AG08396 (cell line): ENCODE measurements around the gene ADAM22.

ENCODE experiments used
- DNase-seq: peaks from one replicate; pipeline ENCODE4 v3.0.0; 2012; ENCODE audit warnings: low spot score, mixed read lengths

ADAM22 gene

DNA sequence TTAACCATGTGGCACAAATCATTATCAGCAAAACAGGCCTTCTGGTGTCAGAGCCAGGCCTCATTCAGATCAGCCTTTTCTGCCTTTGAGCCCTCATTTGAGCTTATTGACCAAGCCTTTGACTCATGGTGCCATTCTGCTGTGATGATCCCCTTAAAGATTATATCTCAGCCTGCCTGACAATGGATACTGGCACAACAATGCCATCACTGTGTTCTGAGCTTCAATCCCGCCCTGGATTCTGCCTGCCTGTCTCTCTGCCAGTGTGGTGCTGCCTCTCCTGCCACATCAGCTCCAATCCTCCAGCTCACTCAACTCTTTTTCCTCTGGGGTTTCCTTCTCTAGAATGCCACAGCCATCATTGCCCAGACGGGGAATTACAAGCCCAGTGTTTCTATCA lies 233.2 kb downstream of the ADAM22 start:
- no peak for DNase-seq

DNA sequence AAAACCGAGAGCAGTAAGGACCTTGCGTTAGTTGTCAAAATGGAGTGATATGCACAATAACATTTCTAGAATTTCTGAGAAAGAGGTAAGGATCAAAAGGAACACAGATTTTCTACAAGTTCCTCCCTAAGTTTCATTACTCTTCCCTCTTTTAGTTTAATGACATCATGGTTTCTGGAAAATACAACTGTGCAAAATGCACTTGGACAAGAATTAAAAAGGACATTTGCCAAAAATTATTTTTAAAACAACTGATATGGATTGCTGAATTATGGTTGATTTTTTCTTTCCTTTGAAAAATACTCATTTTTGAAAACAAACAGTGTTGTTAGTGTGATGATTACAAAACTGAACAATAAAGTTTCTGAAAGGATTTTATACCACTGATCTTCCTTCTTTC lies 233.7 kb downstream of the ADAM22 start:
- no peak for DNase-seq

DNA sequence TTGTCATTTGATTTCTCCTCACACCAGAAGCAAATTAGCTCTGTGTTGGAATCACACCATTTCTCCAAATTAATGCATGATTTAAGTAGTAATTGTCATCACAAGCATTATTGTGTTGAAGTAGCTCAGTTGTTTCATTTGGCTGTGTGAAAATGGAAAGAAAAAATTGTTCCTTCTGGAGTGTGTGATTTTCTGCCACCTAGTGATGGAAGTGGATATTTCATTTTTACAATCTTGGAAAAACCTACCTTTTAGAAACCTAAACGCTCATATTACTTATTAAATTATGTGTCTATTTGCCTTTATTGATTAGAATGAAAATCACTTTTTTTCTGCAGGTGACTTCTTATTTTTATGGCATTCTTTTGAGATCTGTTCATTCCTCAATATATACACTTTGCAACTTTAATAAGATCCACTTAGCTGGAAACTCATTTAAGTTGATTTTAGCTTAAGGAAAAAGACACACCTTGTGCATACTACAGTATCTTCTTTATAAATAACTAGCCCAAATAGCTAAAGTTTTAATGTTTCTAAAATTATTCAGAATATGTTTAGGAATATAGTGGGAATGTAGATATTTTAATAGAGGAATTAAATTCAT lies 235.8 kb downstream of the ADAM22 start:
- DNase-seq: peak; percentile 6

DNA sequence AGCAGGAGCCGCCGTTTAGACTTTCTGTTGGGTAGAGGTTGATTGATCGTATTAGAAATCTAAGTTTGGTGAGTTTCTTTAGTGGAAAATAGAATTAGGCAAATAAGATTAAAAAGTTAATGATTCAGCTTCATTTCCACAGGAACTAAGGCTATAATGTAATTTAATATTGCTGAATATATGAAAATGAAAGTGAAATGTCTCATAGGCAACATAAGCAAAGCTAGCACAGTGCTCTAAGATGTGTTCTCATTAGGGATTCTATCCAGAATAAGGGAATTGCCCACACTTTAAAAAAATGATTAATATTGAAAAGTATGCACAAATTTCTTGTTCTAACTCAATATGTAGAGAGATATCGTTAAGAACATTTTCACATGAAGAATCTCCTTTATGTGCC lies 238.8 kb downstream of the ADAM22 start:
- DNase-seq: no peak

DNA sequence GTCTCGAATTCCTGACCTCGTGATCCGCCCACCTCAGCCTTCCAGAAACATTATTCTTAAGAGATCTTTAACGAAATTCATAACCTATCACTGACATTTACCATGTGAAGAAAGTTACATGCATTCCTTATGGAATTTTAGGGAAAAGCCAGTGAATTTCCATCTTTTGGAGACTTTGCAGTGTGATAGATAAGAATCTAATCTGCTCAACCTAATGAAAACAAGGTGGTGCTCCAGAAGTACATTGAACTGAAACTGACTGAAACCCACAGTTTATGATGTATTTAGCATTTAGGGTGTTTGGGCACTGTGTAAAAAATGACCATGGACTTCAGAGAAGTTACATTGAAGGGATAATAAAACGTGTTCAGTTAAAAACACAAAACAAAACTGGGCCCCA lies 242.1 kb downstream of the ADAM22 start:
- no peak for DNase-seq

DNA sequence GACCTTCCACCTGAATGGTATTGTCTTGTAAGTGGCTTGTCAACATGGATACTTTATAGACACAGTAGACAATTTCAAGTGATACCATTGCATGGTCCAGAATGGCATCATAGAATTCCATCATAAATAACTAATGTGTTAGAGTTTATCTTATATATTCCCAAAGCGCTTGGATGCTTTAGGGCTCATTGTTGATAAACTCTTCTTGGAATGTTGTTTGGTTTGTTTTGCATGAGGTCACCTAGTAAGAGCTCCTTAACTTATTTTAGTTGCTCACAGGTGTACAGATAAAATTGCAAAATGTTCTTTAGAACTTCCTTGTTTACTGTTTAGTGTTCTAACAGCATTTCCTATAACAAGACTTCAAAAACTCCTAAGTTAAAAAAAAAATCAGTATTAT lies 249.0 kb downstream of the ADAM22 start:
- DNase-seq: no peak

DNA sequence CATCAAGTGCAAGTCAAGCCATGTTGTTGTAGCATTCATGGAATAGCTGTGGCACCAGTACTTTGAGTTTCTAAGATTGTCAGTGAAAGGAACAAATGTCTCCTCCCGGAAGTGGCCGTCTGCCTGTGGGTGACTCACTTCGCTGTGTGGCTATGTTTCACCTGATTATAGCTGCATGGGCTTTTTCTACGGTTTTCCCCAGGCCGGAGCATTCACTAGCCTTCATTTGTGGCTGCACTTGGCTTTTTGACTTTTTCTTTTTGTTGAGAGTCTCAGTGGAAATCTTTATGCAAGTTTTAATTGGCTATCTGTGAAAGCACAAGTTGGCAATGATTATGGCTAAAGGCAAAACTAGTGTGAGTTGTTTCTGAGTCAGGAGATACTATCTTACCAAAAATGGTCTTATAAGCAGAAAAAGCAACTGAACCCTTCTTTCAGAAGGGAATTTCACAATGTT lies 250.8 kb downstream of the ADAM22 start:
- no peak for DNase-seq

DNA sequence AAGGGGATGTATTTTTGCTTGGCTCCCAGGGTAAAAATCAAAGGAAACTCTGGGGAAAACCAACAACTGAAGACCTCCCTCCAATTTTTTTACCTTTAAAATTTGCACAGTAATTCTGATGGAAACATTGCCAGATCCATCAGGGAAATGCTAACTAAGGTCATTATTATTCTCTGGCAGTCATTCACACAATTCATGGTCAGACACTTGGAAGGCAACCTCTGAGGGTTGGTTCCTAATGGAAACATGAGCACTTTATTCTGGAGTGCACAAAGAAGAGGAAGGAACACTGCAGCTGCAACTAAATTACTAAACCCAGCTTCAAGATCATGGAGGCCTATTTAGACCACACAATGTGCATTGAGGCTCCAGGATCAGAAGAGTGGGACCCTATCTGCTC lies 251.6 kb downstream of the ADAM22 start:
- DNase-seq: no peak

DNA sequence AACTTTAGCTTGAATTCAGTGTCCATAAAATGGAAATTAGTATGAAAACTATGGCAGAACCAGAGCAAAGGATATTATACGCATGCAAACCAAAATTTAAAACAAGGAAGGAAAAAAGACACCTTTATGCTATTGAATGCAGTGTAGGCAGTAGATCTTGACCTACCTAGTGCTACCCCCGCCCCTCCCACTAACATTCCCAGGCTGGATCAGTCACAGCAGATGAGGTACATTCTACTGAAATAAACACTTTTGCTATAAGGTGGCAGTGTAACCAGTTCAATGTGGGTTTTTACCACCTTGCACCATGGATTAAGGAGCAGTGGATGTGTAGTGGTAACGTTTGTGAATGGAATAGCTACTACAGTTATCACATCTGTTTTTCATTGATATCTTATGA lies 257.9 kb downstream of the ADAM22 start:
- DNase-seq: no peak

DNA sequence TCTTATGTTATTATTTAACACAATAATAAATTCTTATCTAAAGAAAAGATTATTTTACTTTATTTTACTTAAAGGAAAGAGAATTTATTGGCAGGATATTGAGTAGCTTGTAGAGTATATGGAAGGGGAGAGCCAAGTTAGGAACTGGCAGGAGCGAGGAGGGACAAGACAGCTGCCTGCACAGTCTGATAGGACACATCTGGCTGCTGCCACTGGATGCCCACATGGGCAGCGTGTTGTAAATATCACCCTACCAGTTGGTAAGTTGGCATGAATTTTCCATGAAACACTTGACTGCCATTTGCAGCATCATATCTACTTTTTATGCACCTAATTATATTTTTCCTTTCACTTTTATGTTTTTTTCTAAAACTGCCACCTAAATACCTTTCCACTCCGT lies 266.2 kb downstream of the ADAM22 start:
- no peak for DNase-seq

DNA sequence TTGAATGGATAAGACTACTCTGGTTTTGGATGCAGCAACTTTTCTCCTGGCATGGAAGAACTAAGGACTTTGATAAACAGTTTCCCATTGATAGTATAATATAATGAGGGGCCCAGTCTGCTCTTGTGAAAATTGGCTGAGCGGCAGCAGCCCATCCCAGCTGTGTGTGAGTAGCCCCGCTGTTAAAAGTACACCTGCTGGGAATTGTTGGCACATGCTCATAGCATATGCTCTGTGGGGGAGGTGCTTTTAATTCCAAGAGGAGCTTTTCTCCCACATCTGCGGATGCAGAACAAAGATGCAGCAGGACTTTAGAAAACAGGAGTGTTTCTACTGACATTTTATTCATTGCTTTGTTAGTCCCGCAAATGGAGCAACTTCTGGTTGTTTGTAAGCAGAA lies 266.7 kb downstream of the ADAM22 start:
- no peak for DNase-seq

DNA sequence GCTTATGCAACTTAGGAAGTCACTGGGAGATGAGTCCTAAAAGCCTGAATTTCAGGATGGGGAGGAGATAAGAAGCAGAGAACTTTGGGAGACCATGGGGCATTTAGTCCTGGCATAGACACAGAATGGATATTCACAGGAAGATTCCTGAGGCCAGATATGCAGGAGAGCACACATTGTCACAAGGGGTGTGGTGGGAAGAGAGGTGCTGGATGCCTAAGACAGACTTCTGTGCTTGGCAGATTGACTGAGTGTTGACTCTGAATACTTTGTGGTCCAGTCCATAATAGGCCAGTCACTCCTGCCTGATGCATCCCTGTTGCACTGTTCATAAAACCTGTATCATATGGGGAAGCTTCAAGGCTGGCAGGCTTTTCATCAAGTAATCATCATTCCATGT lies 267.3 kb downstream of the ADAM22 start:
- no peak for DNase-seq

DNA sequence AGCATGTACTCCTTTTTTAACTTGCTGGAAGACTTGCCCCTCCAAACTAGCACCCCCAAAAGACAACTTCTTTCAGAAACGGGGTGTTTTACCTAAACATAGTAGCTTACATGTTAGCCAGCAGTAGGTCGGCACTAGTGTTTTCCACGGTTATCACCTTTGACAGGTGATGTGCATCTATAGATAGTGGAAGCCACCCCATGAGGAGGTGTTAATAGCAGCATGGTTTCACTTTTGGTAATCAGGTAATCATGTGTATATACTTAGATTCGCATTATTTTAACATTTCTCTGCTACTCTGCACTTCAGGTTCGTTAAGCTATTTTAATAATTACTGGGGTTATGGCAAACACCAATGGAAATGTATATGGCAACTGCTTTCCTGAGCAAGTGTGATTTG lies 268.2 kb downstream of the ADAM22 start:
- no peak for DNase-seq

DNA sequence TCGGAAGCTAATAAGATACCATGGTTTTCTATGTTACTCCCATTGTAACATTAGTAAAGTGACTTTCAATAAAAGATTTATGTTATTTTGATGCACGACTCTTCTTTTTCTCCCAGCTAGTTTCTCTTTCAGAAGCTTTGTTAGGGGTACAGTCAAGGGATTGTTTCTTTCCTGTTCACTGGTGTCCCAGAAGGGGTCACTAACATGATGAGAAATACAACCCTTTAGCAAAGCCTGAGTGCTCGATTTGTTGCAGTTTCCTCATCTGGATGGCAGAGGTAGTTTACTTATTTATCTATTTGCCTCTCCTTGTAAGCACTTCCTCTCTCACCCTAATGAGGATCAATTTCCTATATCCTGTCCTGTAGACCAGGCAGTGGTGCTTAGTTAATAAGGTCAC lies 268.7 kb downstream of the ADAM22 start:
- no peak for DNase-seq

DNA sequence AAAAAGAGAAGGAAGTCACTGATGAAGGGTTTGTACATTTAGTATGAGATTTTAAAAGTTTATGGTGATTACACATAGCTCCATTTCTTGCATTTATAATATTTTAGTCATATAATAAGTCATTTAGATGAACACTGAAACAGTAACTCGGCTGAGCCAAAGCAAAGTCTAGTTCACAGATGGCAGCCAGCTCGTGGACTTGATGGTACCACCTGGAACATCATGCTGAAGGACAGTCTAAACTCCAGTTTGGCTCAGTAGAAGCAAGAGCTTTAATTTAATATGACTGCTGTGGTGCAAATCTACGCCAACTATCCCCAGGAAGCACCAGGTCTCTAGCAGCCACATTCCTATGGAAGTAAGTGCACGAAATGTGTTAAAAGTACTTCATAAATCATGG lies 269.4 kb downstream of the ADAM22 start:
- no peak for DNase-seq

DNA sequence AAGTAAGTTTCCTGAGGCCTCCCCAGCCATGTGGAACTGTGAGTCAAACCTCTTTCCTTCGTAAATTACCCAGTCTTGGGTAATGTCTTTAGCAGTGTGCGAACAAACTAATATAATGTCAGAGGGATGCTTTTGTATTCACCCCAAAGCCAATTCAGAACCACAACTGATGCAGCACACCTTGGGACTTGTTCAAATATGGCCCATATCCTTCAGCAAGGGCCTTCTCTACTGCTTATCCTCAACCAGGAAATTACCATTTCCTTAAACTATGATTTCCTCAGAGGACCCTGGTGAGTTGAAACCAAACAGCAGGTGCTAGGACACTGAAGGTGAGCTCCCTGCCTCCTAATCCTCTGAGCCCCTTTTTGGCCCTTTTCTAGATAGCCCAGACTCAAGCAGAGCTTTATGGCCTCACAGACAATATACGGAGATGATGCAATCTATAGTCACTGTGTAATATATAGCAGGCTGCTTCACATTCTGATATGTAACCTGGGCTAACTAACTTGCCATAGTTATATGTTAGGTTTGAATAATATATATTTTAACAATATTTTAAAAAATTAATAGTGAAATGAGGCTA lies 270.6 kb downstream of the ADAM22 start:
- no peak for DNase-seq

DNA sequence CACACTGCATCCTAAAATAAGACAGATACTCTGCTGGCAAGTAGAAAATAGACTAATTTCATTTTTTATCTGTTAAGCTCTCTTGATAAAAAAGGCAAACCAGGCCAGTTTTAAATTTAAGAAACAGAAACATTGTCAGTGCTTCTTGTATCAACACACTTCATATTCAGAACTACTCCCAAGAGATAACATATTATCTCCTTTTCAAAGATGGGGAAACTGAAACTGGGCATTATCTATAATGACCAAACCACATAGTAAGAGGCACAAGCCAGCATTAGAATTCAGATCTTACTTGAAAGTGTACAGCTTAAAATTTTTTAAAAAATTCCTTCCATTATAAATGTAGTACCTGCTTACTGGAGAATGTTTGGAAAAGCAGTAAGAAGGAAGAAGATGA lies 271.1 kb downstream of the ADAM22 start:
- no peak for DNase-seq

DNA sequence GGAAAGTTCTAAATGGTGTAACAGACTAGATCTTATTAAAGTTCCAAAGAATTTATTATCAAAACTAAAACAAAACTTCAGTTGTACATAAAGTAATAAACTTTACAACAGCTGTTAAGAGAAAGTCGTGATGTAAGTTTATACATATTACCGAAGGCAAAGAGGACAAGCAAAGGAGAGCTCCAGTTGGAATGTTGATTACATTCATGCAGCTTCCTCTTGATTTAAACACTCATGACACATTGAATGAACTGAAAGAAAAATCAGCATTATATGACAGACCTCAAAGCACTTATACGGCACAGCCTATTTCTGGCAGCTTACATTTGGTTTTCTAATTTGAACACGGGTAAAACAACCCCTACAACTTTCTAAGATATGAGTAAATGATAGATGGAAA lies 272.2 kb downstream of the ADAM22 start:
- no peak for DNase-seq

DNA sequence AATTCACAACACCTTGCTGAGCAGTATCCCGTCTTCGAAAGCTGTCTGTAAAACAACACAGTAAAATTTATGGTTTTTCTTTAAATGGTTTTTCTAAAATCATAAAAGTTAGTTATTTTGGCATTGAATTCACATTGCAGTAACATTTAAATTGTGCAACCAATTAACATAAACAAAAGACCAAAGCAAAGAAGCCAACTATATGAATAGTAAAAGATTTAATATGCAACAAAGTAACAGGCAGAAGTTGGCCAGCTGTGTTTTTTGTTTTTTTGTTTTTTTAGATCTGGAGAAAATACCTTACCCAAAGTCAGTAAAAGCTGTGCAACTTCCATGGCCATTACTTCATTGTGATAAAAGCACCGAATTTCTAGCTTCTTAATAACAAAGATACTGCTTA lies 274.5 kb downstream of the ADAM22 start:
- DNase-seq: no peak

DNA sequence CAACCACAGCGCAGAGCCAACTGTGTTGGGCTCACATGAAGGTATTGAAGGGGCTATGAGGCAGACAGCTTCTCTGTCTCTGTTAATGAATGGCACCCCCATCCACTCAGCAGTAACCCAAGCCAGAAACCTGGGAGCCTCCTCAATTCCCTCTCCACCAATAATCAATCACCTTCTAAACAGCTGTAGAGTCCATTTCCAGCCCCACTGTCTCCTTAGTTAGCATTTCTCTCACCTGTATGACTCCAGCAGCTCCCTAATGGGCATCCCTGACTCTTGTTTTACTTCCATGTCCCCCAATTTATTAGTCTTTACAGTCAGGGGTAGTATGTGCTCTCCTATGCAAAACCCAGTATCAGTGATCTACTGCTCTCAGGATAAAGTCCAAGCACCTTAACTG lies 278.9 kb downstream of the ADAM22 start:
- DNase-seq: no peak

DNA sequence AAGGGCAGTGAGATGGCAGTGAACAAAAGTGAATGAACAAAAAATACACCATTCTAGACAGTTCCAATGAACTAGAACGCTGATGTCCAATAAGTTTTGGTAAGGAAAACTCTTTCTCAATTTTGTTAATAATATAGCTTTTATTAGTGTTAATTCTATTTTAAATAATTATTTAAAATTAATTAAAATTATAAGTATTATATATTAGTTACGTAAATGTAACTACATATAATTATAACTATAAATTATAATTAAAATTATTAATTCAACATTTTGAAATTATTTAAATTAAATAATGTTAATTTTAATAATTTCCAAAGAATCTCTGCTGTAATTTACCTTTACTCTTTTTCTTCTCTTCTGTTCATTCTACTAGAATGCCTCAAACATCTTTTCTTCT lies 280.4 kb downstream of the ADAM22 start:
- DNase-seq: no peak

DNA sequence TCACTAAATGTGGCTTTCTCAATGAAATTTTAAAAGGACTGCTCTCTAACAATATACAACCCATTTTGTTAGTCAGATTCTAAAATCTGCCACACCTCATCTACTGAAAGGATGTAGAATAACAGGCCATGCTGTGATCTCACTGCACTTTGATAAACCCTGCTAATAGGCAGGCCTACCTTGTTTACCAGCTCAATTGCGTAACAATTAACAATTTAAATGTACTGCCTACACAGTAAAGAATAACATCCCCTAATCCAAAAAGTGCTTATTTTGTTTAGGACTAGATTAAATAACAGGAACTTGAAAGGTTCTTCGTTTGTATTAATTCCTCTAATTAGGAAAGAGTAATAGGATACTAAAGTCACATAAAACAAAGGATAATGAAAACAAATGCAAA lies 281.2 kb downstream of the ADAM22 start:
- DNase-seq: no peak

DNA sequence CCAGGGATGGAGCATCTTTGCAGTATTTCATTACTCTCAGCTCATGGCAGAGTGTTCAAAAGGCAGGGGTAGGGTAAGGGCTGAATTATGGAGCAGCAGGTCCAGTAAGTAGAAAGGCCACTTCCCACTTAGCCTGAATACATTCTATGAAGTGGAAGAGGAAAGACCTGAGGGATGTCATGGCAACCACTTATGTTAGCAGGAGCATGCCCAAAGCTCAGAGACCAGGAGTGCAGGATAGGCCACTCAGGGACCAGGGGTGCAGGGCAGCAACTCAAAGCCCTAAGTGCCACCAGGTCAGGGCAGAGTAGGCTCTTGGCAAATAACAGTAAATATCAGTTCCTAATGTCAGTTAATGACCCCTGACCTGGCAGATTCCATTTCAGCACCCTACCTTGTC lies 282.2 kb downstream of the ADAM22 start:
- no peak for DNase-seq

DNA sequence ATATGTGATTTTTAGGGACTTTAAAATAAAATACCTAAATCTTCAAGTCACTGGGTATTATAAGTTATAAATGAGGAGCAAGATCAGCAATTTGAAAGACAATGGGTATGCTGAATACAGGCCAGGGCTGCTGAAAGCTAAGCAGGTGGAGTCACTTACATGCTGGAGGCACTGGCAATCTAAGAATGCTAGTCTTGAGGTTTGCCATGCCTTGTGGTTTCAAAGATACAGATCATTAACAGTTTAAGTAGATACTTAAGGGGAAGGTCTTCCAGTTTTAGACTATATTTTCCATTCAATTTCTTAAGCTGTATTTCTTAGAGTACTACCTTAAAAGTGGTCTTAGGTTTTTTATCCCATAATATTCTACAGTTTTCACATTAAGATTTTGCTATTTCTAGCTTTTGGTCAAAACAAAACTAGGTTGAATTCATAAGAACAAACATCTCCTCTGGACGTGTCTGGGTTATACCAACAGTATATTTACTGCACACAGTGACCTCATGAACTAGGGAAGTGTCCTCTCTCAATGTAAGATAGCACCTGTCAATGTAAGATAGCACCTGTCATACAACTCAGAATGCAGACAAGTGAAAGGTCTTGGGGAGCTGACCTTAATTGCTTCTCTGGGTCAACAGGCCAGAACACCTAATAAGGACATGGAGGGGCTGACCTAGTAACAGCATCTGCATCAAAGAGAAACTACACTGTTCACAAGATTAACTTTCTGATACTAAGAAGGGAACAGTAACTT lies 283.8 kb downstream of the ADAM22 start:
- no peak for DNase-seq
